ENCODE results near the gene NUCB2.

DNA sequence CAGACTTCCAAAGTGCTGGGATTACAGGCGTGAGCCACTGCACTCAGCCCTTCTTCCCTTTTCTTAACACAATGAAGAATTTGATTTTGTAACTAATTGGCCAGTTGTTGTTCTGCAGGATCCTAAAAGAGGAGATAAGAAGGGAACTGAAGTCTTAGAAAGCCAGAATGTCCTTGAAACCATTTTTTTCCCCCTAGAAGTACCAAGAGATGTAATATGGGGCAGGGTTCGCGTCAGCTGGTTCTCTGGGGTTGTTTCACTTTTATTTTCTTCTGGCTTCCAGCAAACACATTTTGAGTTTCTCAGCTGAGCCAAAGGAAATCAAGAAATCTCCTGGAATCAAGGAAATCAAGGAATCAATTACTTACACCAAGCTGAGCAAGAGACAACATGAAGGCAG, 7.6 kb upstream of the NUCB2 start:
- TF ChIP-seq CTCF (IDR thresholded peaks at IDR 0.05; ENCODE audit: insufficient read depth, low read length) (no peak), POLR2AphosphoS5 (IDR thresholded peaks at IDR 0.05; ENCODE audit: low read depth) (no peak), GABPA (IDR thresholded peaks at IDR 0.05; ENCODE audit: low read depth) (no peak), SPI1 (IDR thresholded peaks at IDR 0.05; ENCODE audit: borderline replicate concordance, low read depth) (no peak)
- TF ChIP-seq, protein P1, sequence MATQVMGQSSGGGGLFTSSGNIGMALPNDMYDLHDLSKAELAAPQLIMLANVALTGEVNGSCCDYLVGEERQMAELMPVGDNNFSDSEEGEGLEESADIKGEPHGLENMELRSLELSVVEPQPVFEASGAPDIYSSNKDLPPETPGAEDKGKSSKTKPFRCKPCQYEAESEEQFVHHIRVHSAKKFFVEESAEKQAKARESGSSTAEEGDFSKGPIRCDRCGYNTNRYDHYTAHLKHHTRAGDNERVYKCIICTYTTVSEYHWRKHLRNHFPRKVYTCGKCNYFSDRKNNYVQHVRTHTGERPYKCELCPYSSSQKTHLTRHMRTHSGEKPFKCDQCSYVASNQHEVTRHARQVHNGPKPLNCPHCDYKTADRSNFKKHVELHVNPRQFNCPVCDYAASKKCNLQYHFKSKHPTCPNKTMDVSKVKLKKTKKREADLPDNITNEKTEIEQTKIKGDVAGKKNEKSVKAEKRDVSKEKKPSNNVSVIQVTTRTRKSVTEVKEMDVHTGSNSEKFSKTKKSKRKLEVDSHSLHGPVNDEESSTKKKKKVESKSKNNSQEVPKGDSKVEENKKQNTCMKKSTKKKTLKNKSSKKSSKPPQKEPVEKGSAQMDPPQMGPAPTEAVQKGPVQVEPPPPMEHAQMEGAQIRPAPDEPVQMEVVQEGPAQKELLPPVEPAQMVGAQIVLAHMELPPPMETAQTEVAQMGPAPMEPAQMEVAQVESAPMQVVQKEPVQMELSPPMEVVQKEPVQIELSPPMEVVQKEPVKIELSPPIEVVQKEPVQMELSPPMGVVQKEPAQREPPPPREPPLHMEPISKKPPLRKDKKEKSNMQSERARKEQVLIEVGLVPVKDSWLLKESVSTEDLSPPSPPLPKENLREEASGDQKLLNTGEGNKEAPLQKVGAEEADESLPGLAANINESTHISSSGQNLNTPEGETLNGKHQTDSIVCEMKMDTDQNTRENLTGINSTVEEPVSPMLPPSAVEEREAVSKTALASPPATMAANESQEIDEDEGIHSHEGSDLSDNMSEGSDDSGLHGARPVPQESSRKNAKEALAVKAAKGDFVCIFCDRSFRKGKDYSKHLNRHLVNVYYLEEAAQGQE (IDR thresholded peaks at IDR 0.05; ENCODE audit: insufficient replicate concordance, low read depth): no peak
